ENCODE data around the gene BLNK. TPM values are rescaled to one million over a fixed set of nuclear protein-coding genes. Genes with fewer than 3 reads are reported as not detected.

BLNK gene
- total and polyA plus RNA-seq, 2 donors (not counting 1 experiment from before 2014, with no cell fraction given): 153 to 205 TPM

DNA sequence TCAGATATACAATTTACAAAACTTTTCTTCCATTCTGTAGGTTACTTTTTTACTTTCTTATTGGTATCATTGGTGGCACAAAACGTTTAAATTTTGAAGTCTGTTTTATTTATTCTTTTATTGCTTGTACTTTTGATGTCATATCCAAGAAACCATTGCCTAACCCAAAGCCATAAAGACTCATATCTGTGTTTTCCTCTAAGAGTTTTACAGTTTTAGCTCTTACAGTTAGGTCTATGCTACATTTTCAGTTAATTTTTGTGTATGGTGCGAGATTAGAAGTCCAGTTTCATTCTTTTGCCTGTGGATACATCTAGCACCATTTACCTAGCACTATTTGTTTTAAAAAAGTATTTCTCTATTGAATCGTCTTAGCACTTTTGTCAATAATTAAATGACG is 53.7 kb downstream of the BLNK start:
- DNase-seq: no peak
- ChIA-PET POLR2A (no interaction called here), CTCF (no interaction called here)
- H3K79me2 ChIP-seq (ENCODE audit: control insufficient read depth, insufficient read depth, low read length): peaks cover 8% of the 10 kb centered on the region
- no peaks in the 10 kb centered on the region for H3K27me3 ChIP-seq (replicated peaks in 1 of 4; ENCODE audit: control extremely low read depth in 1 of 4, control insufficient read depth in 3 of 4, insufficient read depth in 4 of 4, low read length in 3 of 4)
- intact Hi-C loops (cut with micrococcal nuclease): no loop called here
- WGBS (ENCODE audit: insufficient coverage): no CpG with 5 or more reads among the region's 4 CpGs
- H2AFZ ChIP-seq (ENCODE audit: insufficient read depth, low read depth, low read length, poor library complexity, severe bottlenecking): no peak overlapping the region
- H3K4me3 ChIP-seq (ENCODE audit: control extremely low read depth in 1 of 5, extremely low read depth in 1 of 5, insufficient read depth in 1 of 5, low read depth in 2 of 5, low read length in 4 of 5): no peak overlapping the region
- no peaks in the 10 kb centered on the region for H3K4me1 ChIP-seq (ENCODE audit: control insufficient read depth in 2 of 2, insufficient read depth in 2 of 2, low read length in 2 of 2)
- no peak overlapping the region for H3K27ac ChIP-seq (ENCODE audit: low read length in 2 of 2)
- peaks cover 58% of the 10 kb centered on the region for H4K20me1 ChIP-seq (ENCODE audit: control insufficient read depth, insufficient read depth, low read length, poor library complexity, severe bottlenecking)
- no peaks in the 10 kb centered on the region for H3K27me3 Mint-ChIP-seq
- no peaks in the 10 kb centered on the region for H3K9me3 Mint-ChIP-seq (ENCODE audit: insufficient read depth)
- peaks cover 15% of the 10 kb centered on the region for H3K4me1 Mint-ChIP-seq
- no peak overlapping the region for H3K4me3 Mint-ChIP-seq
- no peak overlapping the region for H3K27ac Mint-ChIP-seq
- peaks cover 7 to 96% of the 10 kb centered on the region in 2 experiments for H3K36me3 ChIP-seq (replicated peaks in 1 of 2; ENCODE audit: control extremely low read depth in 1 of 2, control insufficient read depth in 1 of 2, extremely low read depth in 1 of 2, insufficient read depth in 2 of 2, low read length in 1 of 2)
- no peak for TF ChIP-seq EZH2 (IDR thresholded peaks at IDR 0.05; ENCODE audit: borderline replicate concordance, insufficient read depth, low read depth, low read length, poor library complexity, severe bottlenecking)
- TF ChIP-seq, protein P1, sequence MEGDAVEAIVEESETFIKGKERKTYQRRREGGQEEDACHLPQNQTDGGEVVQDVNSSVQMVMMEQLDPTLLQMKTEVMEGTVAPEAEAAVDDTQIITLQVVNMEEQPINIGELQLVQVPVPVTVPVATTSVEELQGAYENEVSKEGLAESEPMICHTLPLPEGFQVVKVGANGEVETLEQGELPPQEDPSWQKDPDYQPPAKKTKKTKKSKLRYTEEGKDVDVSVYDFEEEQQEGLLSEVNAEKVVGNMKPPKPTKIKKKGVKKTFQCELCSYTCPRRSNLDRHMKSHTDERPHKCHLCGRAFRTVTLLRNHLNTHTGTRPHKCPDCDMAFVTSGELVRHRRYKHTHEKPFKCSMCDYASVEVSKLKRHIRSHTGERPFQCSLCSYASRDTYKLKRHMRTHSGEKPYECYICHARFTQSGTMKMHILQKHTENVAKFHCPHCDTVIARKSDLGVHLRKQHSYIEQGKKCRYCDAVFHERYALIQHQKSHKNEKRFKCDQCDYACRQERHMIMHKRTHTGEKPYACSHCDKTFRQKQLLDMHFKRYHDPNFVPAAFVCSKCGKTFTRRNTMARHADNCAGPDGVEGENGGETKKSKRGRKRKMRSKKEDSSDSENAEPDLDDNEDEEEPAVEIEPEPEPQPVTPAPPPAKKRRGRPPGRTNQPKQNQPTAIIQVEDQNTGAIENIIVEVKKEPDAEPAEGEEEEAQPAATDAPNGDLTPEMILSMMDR (IDR thresholded peaks at IDR 0.05): no peak
- no peaks in the 10 kb centered on the region for H3K9me3 ChIP-seq (ENCODE audit: control extremely low read depth in 1 of 3, control insufficient read depth in 2 of 3, insufficient read depth in 1 of 3, low read length in 2 of 3)
- H3K4me2 ChIP-seq (replicated peaks; ENCODE audit: low read depth, low read length, poor library complexity, severe bottlenecking): no peak overlapping the region
- H3K9ac ChIP-seq (ENCODE audit: low read length): no peak overlapping the region
- no peak for ATAC-seq (ENCODE audit: low read depth)

DNA sequence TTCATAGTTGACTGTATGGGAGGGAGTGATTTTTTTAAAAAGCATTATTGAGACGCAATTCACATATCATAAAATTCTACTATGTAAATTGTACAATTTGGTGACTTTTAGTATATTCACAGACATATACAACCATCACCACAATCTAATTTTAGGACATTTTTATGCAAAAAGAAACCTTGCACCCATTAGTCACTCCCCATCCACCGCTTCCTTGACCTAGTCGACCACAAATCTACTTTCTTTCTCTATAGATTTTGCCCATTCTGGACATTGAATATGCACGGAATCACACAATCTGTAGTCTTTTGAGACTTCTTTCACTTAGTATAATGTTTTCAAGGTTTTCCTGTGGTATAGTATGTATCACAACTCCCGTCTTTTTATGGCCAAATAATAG is 54.6 kb downstream of the BLNK start:
- ATAC-seq (ENCODE audit: low read depth) (no peak), DNase-seq (no peak)
- Mint-ChIP-seq H3K27ac (no peak overlapping the region), H3K27me3 (no peaks in the 10 kb centered on the region), H3K9me3 (ENCODE audit: insufficient read depth) (no peaks in the 10 kb centered on the region), H3K4me3 (no peak overlapping the region), H3K4me1 (peaks cover 13% of the 10 kb centered on the region)
- no peak overlapping the region for H3K4me3 ChIP-seq (ENCODE audit: control extremely low read depth in 1 of 5, extremely low read depth in 1 of 5, insufficient read depth in 1 of 5, low read depth in 2 of 5, low read length in 4 of 5)
- H3K27me3 ChIP-seq (replicated peaks in 1 of 4; ENCODE audit: control extremely low read depth in 1 of 4, control insufficient read depth in 3 of 4, insufficient read depth in 4 of 4, low read length in 3 of 4): no peaks in the 10 kb centered on the region
- H3K27ac ChIP-seq (ENCODE audit: low read length in 2 of 2): no peak overlapping the region
- peaks cover 4 to 7% of the 10 kb centered on the region in 2 donors for H3K4me1 ChIP-seq (ENCODE audit: control insufficient read depth in 2 of 2, insufficient read depth in 2 of 2, low read length in 2 of 2)
- H2AFZ ChIP-seq (ENCODE audit: insufficient read depth, low read depth, low read length, poor library complexity, severe bottlenecking): no peak overlapping the region
- no peak overlapping the region for H3K9ac ChIP-seq (ENCODE audit: low read length)
- intact Hi-C loops (cut with micrococcal nuclease): no loop called here
- ChIA-PET CTCF (interaction anchor here (0.6 kb wide), 1 partner anchor 13 kb away, joined by 5 read pairs; no protein-coding TSS in a partner anchor), POLR2A (no interaction called here)
- no peak overlapping the region for H3K4me2 ChIP-seq (replicated peaks; ENCODE audit: low read depth, low read length, poor library complexity, severe bottlenecking)
- H3K9me3 ChIP-seq (ENCODE audit: control extremely low read depth in 1 of 3, control insufficient read depth in 2 of 3, insufficient read depth in 1 of 3, low read length in 2 of 3): no peaks in the 10 kb centered on the region
- H3K79me2 ChIP-seq (ENCODE audit: control insufficient read depth, insufficient read depth, low read length): peaks cover 13% of the 10 kb centered on the region
- WGBS (ENCODE audit: insufficient coverage): no CpG with 5 or more reads among the region's 5 CpGs
- TF ChIP-seq, protein P1 (IDR thresholded peaks at IDR 0.05): no peak
- no peak for TF ChIP-seq EZH2 (IDR thresholded peaks at IDR 0.05; ENCODE audit: borderline replicate concordance, insufficient read depth, low read depth, low read length, poor library complexity, severe bottlenecking)
- H3K36me3 ChIP-seq (replicated peaks in 1 of 2; ENCODE audit: control extremely low read depth in 1 of 2, control insufficient read depth in 1 of 2, extremely low read depth in 1 of 2, insufficient read depth in 2 of 2, low read length in 1 of 2): peaks cover 10 to 96% of the 10 kb centered on the region in 2 experiments
- H4K20me1 ChIP-seq (ENCODE audit: control insufficient read depth, insufficient read depth, low read length, poor library complexity, severe bottlenecking): peaks cover 58% of the 10 kb centered on the region

Data from B cell (primary cell).